Mesendoderm (in vitro differentiated cells): ENCODE measurements around the gene KCP. TPM values are rescaled to one million over a fixed set of nuclear protein-coding genes. Genes with fewer than 3 reads are reported as not detected.
A peak's percentile ranks its signal among the peaks of the same experiment; 100 is the strongest.

Experiments used
- DNase-seq: peaks from one replicate; pipeline ENCODE4 v3.0.0; 2013
- H2AK5ac ChIP-seq: 2 replicates; pipeline ENCODE4 v1.6.1; 2013; ENCODE audit warnings: low read length, inconsistent platforms
- H2BK120ac ChIP-seq: 2 replicates; pipeline ENCODE4 v1.6.1; 2013; ENCODE audit warnings: low read depth, mild to moderate bottlenecking, low read length, moderate library complexity, mixed read lengths
- H2BK15ac ChIP-seq: replicated peaks from 2 replicates; pipeline ENCODE4 v1.6.1; 2013; ENCODE audit warnings: low read depth, mild to moderate bottlenecking, moderate library complexity
- H2BK5ac ChIP-seq: 2 replicates; pipeline ENCODE4 v1.6.1; 2013; ENCODE audit warnings: low read length, inconsistent platforms
- H3K18ac ChIP-seq: 2 replicates; pipeline ENCODE4 v1.6.1; 2013; ENCODE audit warnings: mild to moderate bottlenecking, low read length, mixed read lengths
- H3K23ac ChIP-seq: one replicate; pipeline ENCODE4 v1.6.1; 2013; ENCODE audit warnings: low read length
- H3K27ac ChIP-seq: 2 replicates; pipeline ENCODE4 v1.5.1; 2013; ENCODE audit warnings: low read depth, mild to moderate bottlenecking, inconsistent platforms, low read length, moderate library complexity
- H3K27me3 ChIP-seq: 2 replicates; pipeline ENCODE4 v1.6.1; 2013; ENCODE audit warnings: low read length, control low read depth, mild to moderate bottlenecking, inconsistent platforms; ENCODE audit not compliant: insufficient read depth, poor library complexity
- H3K36me3 ChIP-seq: 2 replicates; pipeline ENCODE4 v1.6.1; 2013; ENCODE audit warnings: low read length, inconsistent platforms; ENCODE audit not compliant: control insufficient read depth, insufficient read depth
- H3K4ac ChIP-seq: one replicate; pipeline ENCODE4 v1.6.1; 2013; ENCODE audit warnings: low read depth, mild to moderate bottlenecking, low read length, moderate library complexity
- H3K4me1 ChIP-seq: 2 replicates; pipeline ENCODE4 v1.6.1; 2013; ENCODE audit warnings: low read depth, low read length, inconsistent platforms; ENCODE audit not compliant: control insufficient read depth
- H3K4me2 ChIP-seq: 2 replicates; pipeline ENCODE4 v1.6.1; 2013; ENCODE audit warnings: low read length
- H3K4me3 ChIP-seq: 2 replicates; pipeline ENCODE4 v1.5.1; 2013; ENCODE audit warnings: mild to moderate bottlenecking, low read length
- H3K56ac ChIP-seq: one replicate; pipeline ENCODE4 v1.6.1; 2013; ENCODE audit warnings: low read length
- H3K79me1 ChIP-seq: 2 replicates; pipeline ENCODE4 v1.6.1; 2013; ENCODE audit warnings: low read length, inconsistent platforms
- H3K79me2 ChIP-seq: 2 replicates; pipeline ENCODE4 v1.6.1; 2013; ENCODE audit warnings: mild to moderate bottlenecking, low read length; ENCODE audit not compliant: control insufficient read depth, insufficient read depth
- H3K9ac ChIP-seq: 2 replicates; pipeline ENCODE4 v1.6.1; 2013; ENCODE audit warnings: low read length, inconsistent platforms
- H4K5ac ChIP-seq: one replicate; pipeline ENCODE4 v1.6.1; 2013; ENCODE audit warnings: low read length
- H4K8ac ChIP-seq: one replicate; pipeline ENCODE4 v1.6.1; 2013; ENCODE audit warnings: low read depth, mild to moderate bottlenecking, control low read depth, low read length, moderate library complexity
- WGBS: extraction: QIAGEN DNeasy Blood & Tissue Kit; methylation state at CpG from one replicate; pipeline ENCODE4 v1.1.7; 2013; ENCODE audit warnings: low lambda C conversion rate, missing lambda C conversion rate; ENCODE audit not compliant: insufficient coverage; ENCODE audit errors: extremely low coverage; 5-methylcytosine and 5-hydroxymethylcytosine counted together
- polyA plus RNA-seq, 2 experiments: library from polyadenylated mRNA; stranded (reverse); fragments of 200-250 nt; gene quantifications; one replicate each; pipeline ENCODE4 v1.2.3, GENCODE V29; 2013

KCP gene
- 0.74 TPM for polyA plus RNA-seq (2013, experiment 1 of 2)
- 0.84 TPM for polyA plus RNA-seq (2013, experiment 2 of 2)

GRCh38 chr7:128910569-128910945 is at the start of gene KCP:
TSS of gene KCP (minus strand) at chr7:128910709. CDS start at chr7:128910676, 33 bp downstream.
- Histone ChIP-seq H2BK15ac (no peak within 1 kb of the TSS), H4K5ac (peak within 1 kb of the TSS; percentile 82), H3K56ac (peak within 1 kb of the TSS; percentile 93), H4K8ac (no peak within 1 kb of the TSS), H3K23ac (no peak within 1 kb of the TSS), H3K79me1 (no peaks in the 10 kb centered on the region), H3K4me2 (peak within 1 kb of the TSS; percentile 98), H3K9ac (peak within 1 kb of the TSS; percentile 86), H3K79me2 (no peaks in the 10 kb centered on the region), H2BK5ac (peak within 1 kb of the TSS; percentile 19), H3K4ac (peak within 1 kb of the TSS; percentile 5), H3K36me3 (no peaks in the 10 kb centered on the region), H2BK120ac (no peak within 1 kb of the TSS), H3K27ac (peak within 1 kb of the TSS; percentile 62), H3K27me3 (peaks cover 4% of the 10 kb centered on the region), H2AK5ac (no peak within 1 kb of the TSS), H3K18ac (peak within 1 kb of the TSS; percentile 24), H3K4me3 (peak within 1 kb of the TSS; percentile 44), H3K4me1 (peaks cover 12% of the 10 kb centered on the region)
- no CpG with 5 or more reads among the region's 34 CpGs for WGBS
- peak; percentile 54 for DNase-seq

GRCh38 chr7:128959296-128959695 is 48.8 kb upstream of the KCP start:
- Histone ChIP-seq H3K23ac (no peak overlapping the region), H3K9ac (no peak overlapping the region), H3K4me3 (no peak overlapping the region), H3K27ac (no peak overlapping the region), H2BK15ac (no peak overlapping the region), H3K56ac (no peak overlapping the region), H3K36me3 (peaks cover 12% of the 10 kb centered on the region), H2BK5ac (no peak overlapping the region), H3K4me2 (no peak overlapping the region), H3K4me1 (no peaks in the 10 kb centered on the region), H4K8ac (no peak overlapping the region), H4K5ac (no peak overlapping the region), H2BK120ac (no peak overlapping the region), H3K79me2 (no peaks in the 10 kb centered on the region), H3K79me1 (no peaks in the 10 kb centered on the region), H2AK5ac (no peak overlapping the region), H3K27me3 (no peaks in the 10 kb centered on the region), H3K18ac (no peak overlapping the region), H3K4ac (no peak overlapping the region)
- no CpG with 5 or more reads among the region's 4 CpGs for WGBS
- DNase-seq, result no peak

- Histone ChIP-seq H3K23ac (no peak overlapping the region), H3K4me1 (no peaks in the 10 kb centered on the region), H3K56ac (no peak overlapping the region), H2BK120ac (no peak overlapping the region), H4K8ac (no peak overlapping the region), H3K79me1 (no peaks in the 10 kb centered on the region), H3K4me2 (no peak overlapping the region), H3K27me3 (no peaks in the 10 kb centered on the region), H3K18ac (no peak overlapping the region), H3K79me2 (no peaks in the 10 kb centered on the region), H3K36me3 (peaks cover 12% of the 10 kb centered on the region), H4K5ac (no peak overlapping the region), H2BK15ac (no peak overlapping the region), H3K9ac (no peak overlapping the region), H3K27ac (no peak overlapping the region), H2AK5ac (no peak overlapping the region), H3K4ac (no peak overlapping the region), H3K4me3 (no peak overlapping the region), H2BK5ac (no peak overlapping the region)
- no peak for DNase-seq
These were observed 45.5 kb upstream of the KCP start for GRCh38 chr7:128955981-128956380.

GRCh38 chr7:128954830-128955802 is 44.6 kb upstream of the KCP start:
- H2AK5ac ChIP-seq, result no peak overlapping the region
- H3K4me3 ChIP-seq, result no peak overlapping the region
- H3K79me1 ChIP-seq, result no peaks in the 10 kb centered on the region
- H2BK120ac ChIP-seq, result no peak overlapping the region
- H2BK15ac ChIP-seq, result no peak overlapping the region
- no peak overlapping the region for H3K9ac ChIP-seq
- H3K36me3 ChIP-seq, result peaks cover 12% of the 10 kb centered on the region
- H3K4me1 ChIP-seq, result no peaks in the 10 kb centered on the region
- no CpG with 5 or more reads among the region's 15 CpGs for WGBS
- no peak overlapping the region for H3K4me2 ChIP-seq
- no peak overlapping the region for H4K5ac ChIP-seq
- H3K27ac ChIP-seq, result no peak overlapping the region
- H3K27me3 ChIP-seq, result no peaks in the 10 kb centered on the region
- no peak overlapping the region for H3K56ac ChIP-seq
- no peak overlapping the region for H3K18ac ChIP-seq
- no peak overlapping the region for H2BK5ac ChIP-seq
- H3K4ac ChIP-seq, result no peak overlapping the region
- H3K23ac ChIP-seq, result no peak overlapping the region
- DNase-seq, result no peak
- H3K79me2 ChIP-seq, result no peaks in the 10 kb centered on the region
- no peak overlapping the region for H4K8ac ChIP-seq

- Histone ChIP-seq H4K8ac (no peak overlapping the region), H3K79me1 (no peaks in the 10 kb centered on the region), H2BK120ac (no peak overlapping the region), H3K4me3 (no peak overlapping the region), H3K27me3 (no peaks in the 10 kb centered on the region), H3K4me1 (no peaks in the 10 kb centered on the region), H3K23ac (no peak overlapping the region), H3K79me2 (no peaks in the 10 kb centered on the region), H3K4ac (no peak overlapping the region), H3K9ac (no peak overlapping the region), H2AK5ac (no peak overlapping the region), H3K36me3 (peaks cover 10% of the 10 kb centered on the region), H3K4me2 (no peak overlapping the region), H4K5ac (no peak overlapping the region), H3K56ac (no peak overlapping the region), H2BK15ac (no peak overlapping the region), H3K27ac (no peak overlapping the region), H3K18ac (no peak overlapping the region), H2BK5ac (no peak overlapping the region)
- no CpG with 5 or more reads among the region's 2 CpGs for WGBS
- DNase-seq, result no peak
These were observed 43.6 kb upstream of the KCP start for GRCh38 chr7:128954150-128954549.
